Astrocyte (in vitro differentiated cells and primary cell): Measurements from ENCODE around the gene BOD1L2.

ENCODE experiments used
- CTCF ChIP-seq: IDR thresholded peaks from 2 replicates; pipeline ENCODE4 v1.5.1; 2011; ENCODE audit warnings: low read depth, mild to moderate bottlenecking, inconsistent platforms, low read length, moderate library complexity; ENCODE audit not compliant: insufficient read depth
- EZH2 ChIP-seq: IDR thresholded peaks from 2 replicates; pipeline ENCODE4 v1.6.1; 2012; ENCODE audit warnings: mild to moderate bottlenecking, low read length, inconsistent platforms; ENCODE audit not compliant: insufficient read depth

GRCh38 chr18:57146956-57147636 is at the start of gene BOD1L2:
- TF ChIP-seq CTCF (no peak), EZH2 (no peak)
